ENCODE measurements around the gene DPP6. TPM values are rescaled to one million over a fixed set of nuclear protein-coding genes. Genes with fewer than 3 reads are reported as not detected.

DPP6 gene
- total and polyA plus RNA-seq, 8 donors, result 0.29 to 1.2 (median 0.57) TPM

DNA sequence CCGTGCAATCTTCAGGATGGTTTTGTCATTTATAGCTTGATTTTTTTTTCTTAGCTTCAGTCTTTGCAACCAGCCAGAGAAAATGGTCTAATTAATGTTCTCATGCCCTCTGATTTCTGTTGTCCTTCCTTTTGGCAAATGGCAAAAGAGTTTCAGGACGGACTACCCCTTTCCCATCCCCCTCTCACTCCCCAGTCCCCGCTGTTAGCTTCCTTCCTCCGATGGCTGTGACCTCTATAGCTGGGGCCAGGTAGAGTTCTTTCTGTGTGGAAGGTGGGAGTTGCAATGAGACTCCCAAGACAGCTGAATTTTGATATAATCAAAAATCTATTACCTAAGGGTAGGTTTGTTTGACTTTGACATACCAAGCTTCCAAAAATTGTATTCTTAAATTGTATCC lies 588.7 kb downstream of the DPP6 start:
- intact Hi-C loops (cut with DNase I), result no loop called here
- no peak overlapping the region for H3K27ac ChIP-seq
- TF ChIP-seq, protein P1, sequence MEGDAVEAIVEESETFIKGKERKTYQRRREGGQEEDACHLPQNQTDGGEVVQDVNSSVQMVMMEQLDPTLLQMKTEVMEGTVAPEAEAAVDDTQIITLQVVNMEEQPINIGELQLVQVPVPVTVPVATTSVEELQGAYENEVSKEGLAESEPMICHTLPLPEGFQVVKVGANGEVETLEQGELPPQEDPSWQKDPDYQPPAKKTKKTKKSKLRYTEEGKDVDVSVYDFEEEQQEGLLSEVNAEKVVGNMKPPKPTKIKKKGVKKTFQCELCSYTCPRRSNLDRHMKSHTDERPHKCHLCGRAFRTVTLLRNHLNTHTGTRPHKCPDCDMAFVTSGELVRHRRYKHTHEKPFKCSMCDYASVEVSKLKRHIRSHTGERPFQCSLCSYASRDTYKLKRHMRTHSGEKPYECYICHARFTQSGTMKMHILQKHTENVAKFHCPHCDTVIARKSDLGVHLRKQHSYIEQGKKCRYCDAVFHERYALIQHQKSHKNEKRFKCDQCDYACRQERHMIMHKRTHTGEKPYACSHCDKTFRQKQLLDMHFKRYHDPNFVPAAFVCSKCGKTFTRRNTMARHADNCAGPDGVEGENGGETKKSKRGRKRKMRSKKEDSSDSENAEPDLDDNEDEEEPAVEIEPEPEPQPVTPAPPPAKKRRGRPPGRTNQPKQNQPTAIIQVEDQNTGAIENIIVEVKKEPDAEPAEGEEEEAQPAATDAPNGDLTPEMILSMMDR (IDR thresholded peaks at IDR 0.05), result no peak
- peaks cover 0 to 14% of the 10 kb centered on the region in 2 donors for H3K9me3 ChIP-seq
- H3K27me3 ChIP-seq, result no peaks in the 10 kb centered on the region
- no peaks in the 10 kb centered on the region for H3K36me3 ChIP-seq
- ATAC-seq, result no peak
- no peak for DNase-seq
- H3K4me3 ChIP-seq, result no peak overlapping the region
- no peaks in the 10 kb centered on the region for H3K4me1 ChIP-seq

GRCh38 chr7:154644366-154644765 lies 592.2 kb downstream of the DPP6 start:
- H3K27me3 ChIP-seq, result no peaks in the 10 kb centered on the region
- TF ChIP-seq, protein P1 (IDR thresholded peaks at IDR 0.05), result no peak
- no peak overlapping the region for H3K27ac ChIP-seq
- intact Hi-C loops (cut with DNase I), result no loop called here
- no peak for DNase-seq
- no peak overlapping the region for H3K4me3 ChIP-seq
- no peaks in the 10 kb centered on the region for H3K36me3 ChIP-seq
- H3K4me1 ChIP-seq, result no peaks in the 10 kb centered on the region
- ATAC-seq, result no peak
- H3K9me3 ChIP-seq, result peaks cover 0 to 2% of the 10 kb centered on the region in 2 donors

GRCh38 chr7:154646126-154647013 lies 594.2 kb downstream of the DPP6 start:
- no peak for ATAC-seq
- H3K27me3 ChIP-seq, result no peaks in the 10 kb centered on the region
- no peak overlapping the region for H3K27ac ChIP-seq
- no peak overlapping the region for H3K4me3 ChIP-seq
- H3K9me3 ChIP-seq, result peaks cover 0 to 4% of the 10 kb centered on the region in 2 donors
- H3K4me1 ChIP-seq, result no peaks in the 10 kb centered on the region
- TF ChIP-seq, protein P1 (IDR thresholded peaks at IDR 0.05), result no peak
- no peaks in the 10 kb centered on the region for H3K36me3 ChIP-seq
- DNase-seq, result no peak
- intact Hi-C loops (cut with DNase I), result no loop called here

DNA sequence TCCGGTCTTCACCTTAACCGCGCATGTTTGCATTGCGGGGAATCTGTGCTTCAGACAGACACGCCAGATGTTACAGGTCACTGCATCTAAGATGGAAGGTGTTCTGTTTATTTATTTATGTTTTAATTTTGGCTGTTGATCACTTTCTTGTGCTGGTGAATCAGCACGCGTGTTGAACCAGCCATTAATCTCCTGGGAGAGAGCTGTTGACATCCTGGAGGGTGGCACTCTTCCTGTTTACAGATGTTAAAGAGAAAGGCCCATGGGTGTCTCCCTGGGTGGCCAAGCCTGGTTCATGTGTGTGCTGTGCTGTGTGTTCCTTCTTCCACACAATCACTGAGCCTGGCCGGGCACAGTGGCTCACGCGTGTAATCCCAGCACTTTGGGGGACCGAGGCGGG lies 595.4 kb downstream of the DPP6 start:
- intact Hi-C loops (cut with DNase I), result no loop called here
- TF ChIP-seq, protein P1 (IDR thresholded peaks at IDR 0.05), result no peak
- H3K27me3 ChIP-seq, result no peaks in the 10 kb centered on the region
- H3K36me3 ChIP-seq, result no peaks in the 10 kb centered on the region
- no peaks in the 10 kb centered on the region for H3K4me1 ChIP-seq
- no peak overlapping the region for H3K27ac ChIP-seq
- no peak overlapping the region for H3K4me3 ChIP-seq
- ATAC-seq (no peak), DNase-seq (no peak)
- peaks cover 0 to 12% of the 10 kb centered on the region in 2 donors for H3K9me3 ChIP-seq

- TF ChIP-seq, protein P1 (IDR thresholded peaks at IDR 0.05), result no peak
- peaks cover 0 to 17% of the 10 kb centered on the region in 2 donors for H3K9me3 ChIP-seq
- intact Hi-C loops (cut with DNase I), result no loop called here
- H3K36me3 ChIP-seq, result no peaks in the 10 kb centered on the region
- H3K4me3 ChIP-seq, result no peak overlapping the region
- H3K27me3 ChIP-seq, result no peaks in the 10 kb centered on the region
- no peak for DNase-seq
- no peaks in the 10 kb centered on the region for H3K4me1 ChIP-seq
- no peak overlapping the region for H3K27ac ChIP-seq
- ATAC-seq, result no peak
These were observed 596.8 kb downstream of the DPP6 start for GRCh38 chr7:154649015-154649414.

All from left lung (tissue), 10 donors.